Stimulated activated CD4-positive, alpha-beta T cell treated with anti-CD3 and anti-CD28 coated beads, Interleukin-15, amount 100 ng/mL, for 48 hours (primary cell): Measurements from ENCODE around the gene PLEKHG1.
A peak's percentile ranks its signal among the peaks of the same experiment; 100 is the strongest.

ENCODE experiments used
- DNase-seq, 2 donors: peaks; one replicate each; pipeline ENCODE4 v3.0.0-alpha.2; 2020; ENCODE audit warnings: low read depth in 2 of 2

The PLEKHG1 gene

GRCh38 chr6:150599199-150600009 is at the start of gene PLEKHG1:
PLEKHG1 (plus strand) TSS chr6:150599885; CDS start chr6:150733682, 133,797 bp downstream.
- peak; percentile 28 to 51 for DNase-seq

- DNase-seq: no peak
These were observed 49.4 kb upstream of the PLEKHG1 start for GRCh38 chr6:150550244-150550643.

- DNase-seq: no peak
These were observed 42.6 kb upstream of the PLEKHG1 start for GRCh38 chr6:150557043-150557599.

GRCh38 chr6:150560004-150560883 is 39.4 kb upstream of the PLEKHG1 start:
- DNase-seq: no peak

GRCh38 chr6:150560884-150561219 is 38.8 kb upstream of the PLEKHG1 start:
- no peak for DNase-seq

DNA sequence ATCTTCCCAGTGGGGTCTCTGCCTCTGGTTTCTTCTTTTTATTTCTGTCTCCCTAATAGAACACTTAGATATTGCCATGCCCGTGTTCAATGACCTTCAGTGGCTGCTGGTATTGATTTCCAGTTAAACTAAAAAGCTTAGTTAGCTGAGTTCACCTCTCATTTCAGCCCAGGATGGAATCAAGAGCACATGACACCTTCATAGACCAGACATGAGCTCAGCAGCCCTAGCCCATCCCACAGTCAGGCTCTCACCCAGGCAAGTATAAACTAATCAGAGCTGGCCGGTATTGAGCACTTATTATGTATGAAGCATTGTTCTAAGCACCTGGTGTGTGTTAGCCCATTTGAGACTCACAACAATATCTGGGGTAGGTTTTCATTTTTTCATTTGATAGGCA is 33.7 kb upstream of the PLEKHG1 start:
- no peak for DNase-seq

DNA sequence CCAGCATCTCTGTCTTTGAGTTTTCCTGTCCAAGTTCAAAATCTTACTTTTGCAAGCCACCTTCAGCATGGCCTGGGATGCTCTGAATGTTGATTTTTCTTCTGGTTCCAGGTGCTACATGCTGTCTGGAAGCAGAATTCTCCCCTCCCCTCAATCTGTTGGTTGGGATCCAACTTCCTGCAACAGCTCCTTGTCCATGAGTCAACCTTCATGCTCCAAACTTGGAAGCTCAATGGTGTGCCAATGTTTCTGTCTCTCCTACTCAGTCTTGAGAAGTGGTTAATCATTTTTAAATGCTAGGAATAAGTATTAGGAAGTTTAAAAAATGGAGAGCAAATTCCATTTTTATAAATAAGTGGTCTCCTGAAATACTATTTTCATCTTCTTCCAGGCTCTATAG is 33.2 kb upstream of the PLEKHG1 start:
- DNase-seq: no peak

DNA sequence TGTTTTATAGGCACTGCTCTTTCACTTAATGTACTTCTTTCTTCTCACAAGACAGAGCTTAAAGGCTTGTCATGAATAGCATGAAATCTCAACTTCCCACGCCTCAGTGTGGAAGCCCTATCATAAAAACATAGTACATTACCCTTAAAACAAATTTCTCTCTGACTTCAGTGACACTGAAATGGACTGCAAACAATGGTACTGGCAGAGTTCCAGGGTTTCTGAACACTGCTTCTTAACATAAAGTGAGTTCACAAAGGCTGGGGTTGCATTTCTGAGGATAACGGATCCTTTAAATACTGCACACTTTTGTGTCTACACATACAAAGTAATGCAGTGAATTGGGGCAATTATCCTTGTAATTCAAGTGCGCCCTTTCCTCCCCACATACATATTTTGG is 32.3 kb upstream of the PLEKHG1 start:
- no peak for DNase-seq

GRCh38 chr6:150567823-150568383 is 31.8 kb upstream of the PLEKHG1 start:
- DNase-seq: no peak

DNA sequence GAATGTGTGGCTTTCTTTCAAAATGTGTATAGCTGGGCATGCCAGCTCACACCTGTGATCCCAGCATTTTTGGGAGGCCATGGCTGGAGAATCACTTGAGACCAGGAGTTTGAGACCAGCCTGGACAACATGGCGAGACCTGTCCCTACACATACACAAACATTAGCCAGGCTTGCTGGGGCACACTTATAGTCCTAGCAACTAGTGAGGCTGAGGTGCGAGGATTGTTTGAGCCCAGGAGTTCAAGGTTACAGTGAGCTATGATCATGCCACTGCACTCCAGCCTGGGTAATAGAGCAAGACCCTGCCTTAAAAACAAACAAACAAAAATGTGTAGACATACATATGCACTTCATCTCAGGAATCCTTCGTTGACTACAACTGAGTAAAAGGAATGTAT is 31.1 kb upstream of the PLEKHG1 start:
- no peak for DNase-seq

- DNase-seq: no peak
These were observed 30.5 kb upstream of the PLEKHG1 start for GRCh38 chr6:150569161-150569560.

DNA sequence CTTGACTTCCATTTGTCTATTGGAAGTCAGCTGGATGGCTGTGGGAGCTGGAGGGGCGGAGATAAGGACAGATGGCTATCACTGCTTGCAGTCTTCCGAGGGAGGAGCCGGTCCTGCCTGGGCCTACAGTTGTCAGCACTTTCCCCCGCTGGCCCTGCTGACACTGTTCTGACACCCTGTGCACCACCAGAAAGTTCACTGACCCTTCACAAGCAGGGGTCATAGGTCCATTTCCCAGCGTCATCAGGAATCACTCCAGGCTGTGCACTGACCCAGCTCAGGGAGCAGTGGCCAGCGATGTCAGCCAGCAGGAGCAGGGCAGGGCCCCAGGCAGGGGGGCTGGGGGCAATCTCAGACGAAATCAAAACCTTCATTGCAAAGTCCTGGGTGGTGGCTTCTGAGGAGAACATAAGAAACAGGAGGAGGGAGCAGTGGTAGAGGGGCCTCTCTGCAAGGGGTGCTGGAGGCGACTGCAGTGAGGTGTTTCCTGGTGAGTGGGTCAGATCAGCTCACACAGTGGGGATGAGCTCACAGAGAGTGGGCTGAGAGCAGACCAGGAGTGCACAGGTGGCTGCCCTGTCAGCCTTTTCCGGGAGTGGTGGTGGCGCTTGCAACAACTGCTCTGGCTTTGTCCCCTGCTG is 26.5 kb upstream of the PLEKHG1 start:
- DNase-seq: no peak

- no peak for DNase-seq
These were observed 23.8 kb upstream of the PLEKHG1 start for GRCh38 chr6:150575836-150576235.

DNA sequence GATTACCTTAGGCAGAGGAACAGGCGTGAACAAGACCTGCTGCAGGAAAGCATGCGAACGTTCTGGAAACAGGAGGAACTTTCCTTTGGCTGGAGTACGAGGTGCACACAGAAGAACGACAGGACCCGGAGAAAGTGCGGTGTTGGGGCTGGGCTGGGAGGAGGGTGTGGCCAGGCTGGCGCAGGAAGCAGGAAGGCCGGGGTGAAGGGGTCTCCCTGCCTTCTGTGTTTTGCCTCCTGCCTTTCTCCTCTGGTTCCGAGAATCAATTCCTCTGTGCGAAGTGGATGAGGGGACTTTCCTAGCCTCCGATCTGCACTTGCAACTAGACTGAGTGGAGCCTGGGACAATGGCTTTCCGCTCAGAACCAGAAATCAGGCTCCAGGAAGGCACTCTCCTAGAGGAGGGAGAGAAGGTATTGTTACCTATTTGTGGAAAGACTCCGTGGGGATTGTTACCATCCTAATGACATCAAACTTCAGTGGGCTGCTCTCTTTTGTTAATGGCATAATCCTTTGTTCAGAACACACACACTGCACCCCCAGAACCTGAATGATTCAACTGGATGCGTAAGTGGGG is 22.9 kb upstream of the PLEKHG1 start:
- DNase-seq: no peak

- DNase-seq: no peak
These were observed 20.1 kb upstream of the PLEKHG1 start for GRCh38 chr6:150579611-150580010.

DNA sequence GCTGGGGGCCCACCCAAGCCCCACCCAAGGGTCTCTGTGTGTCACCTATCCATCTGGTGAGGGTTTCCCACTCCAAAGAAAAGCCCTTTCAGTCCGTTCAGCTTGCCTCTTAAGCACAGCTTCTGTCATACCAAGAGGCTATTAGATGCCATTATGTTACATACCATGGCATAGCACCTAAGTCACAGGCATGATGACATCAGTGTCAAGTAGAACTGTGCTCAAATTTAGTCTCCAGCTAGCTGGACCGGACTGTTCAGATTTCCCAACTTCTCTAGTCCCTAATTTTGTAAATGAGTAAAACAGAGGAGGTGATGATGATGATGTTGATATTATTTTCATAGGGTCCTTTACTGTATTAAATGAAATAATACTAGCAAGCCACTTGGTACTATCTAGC is 19.2 kb upstream of the PLEKHG1 start:
- no peak for DNase-seq

DNA sequence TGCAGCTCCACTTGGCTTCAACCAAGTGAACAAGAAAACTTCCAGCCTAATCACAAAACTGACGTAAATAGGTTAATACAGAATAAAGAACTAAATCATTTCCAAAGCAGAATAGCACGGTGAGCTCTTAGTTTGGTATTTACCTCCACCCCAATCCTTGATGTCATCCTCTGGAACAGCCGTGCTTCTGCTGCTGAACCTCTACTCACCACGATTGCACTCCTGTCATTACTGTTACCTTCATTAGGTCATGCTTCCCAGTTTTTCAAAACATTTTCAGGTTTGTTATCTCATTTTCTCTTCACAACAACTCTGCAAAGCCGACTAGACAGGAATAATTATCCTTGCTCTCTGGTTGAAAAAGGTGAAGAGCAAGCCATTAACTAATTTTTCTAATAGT is 15.6 kb upstream of the PLEKHG1 start:
- no peak for DNase-seq

DNA sequence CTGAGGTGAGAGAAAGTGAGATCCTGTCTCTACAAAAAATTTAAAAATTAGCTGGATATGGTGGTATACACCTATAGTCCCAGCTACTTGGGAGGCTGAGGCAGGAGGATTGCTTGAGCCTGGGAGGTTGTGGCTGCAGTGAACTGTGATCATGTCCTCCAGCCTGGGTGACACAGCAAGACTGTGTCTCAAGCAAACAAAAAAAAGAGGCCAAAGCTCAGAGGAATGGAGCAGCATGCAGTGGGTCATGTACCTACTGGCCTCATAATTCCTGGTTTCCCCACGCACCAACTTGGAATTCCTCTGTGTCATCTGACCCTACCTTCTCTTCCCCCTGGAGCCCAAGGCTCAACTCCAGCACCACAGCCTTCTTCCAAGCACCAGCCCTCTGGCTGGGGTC is 15.1 kb upstream of the PLEKHG1 start:
- no peak for DNase-seq

GRCh38 chr6:150586850-150587359 is 12.8 kb upstream of the PLEKHG1 start:
- no peak for DNase-seq

DNA sequence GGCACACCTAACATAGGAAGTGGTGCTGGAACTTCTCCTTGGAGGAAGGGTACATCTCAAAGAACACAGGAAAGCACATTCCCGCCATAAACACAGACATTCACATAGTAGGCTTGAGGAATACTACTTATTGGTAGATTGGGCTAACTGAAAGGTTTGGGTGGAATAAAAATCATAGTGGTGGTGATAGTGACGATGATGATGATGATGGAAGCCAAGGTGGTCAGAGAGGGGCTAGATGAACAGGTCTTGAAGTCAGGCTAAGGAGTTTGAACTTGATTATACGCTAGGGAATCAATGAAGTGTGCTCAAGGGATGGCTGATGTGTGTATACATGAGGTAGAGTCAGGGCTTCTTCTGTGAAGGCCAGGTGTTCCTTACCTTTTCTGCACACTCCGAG is 12.0 kb upstream of the PLEKHG1 start:
- no peak for DNase-seq

GRCh38 chr6:150588888-150589499 is 10.7 kb upstream of the PLEKHG1 start:
- DNase-seq: no peak
